Gastroesophageal sphincter (tissue), 3 donors: Measurements from ENCODE around the gene EHD1.

ENCODE experiments used
- CTCF ChIP-seq, 4 experiments: fragments of 200-600 bp in 2 of 4; fragments of 450-650 bp in 2 of 4; sonication (generic) in 1 of 4; IDR thresholded peaks; one replicate each; pipeline ENCODE4 v1.5.1; 2017 to 2019; ENCODE audit warnings: antibody characterized with exemption in 4 of 4, mild to moderate bottlenecking in 2 of 4, moderate library complexity in 2 of 4
- POLR2AphosphoS5 ChIP-seq: sonication (generic); formaldehyde crosslinking; IDR thresholded peaks from one replicate; pipeline ENCODE4 v1.6.1; 2017; ENCODE audit warnings: antibody characterized with exemption

- TF ChIP-seq POLR2AphosphoS5, result no peak
- TF ChIP-seq CTCF (IDR thresholded peaks at IDR 0.05), result no peak
Measured at GRCh38 chr11:64900263-64900678, 21.9 kb upstream of the EHD1 start.
